Measurements from ENCODE around the gene CCDC197.

The CCDC197 gene

GRCh38 chr14:93980456-93981201, 16.5 kb upstream of the CCDC197 start:
- DNase-seq = no peak

GRCh38 chr14:93981316-93982229, 15.5 kb upstream of the CCDC197 start:
- no peak for DNase-seq

- DNase-seq = no peak
Observed at GRCh38 chr14:93982230-93983007, 14.7 kb upstream of the CCDC197 start.

- DNase-seq = no peak
Observed at GRCh38 chr14:93984070-93984469, 13.0 kb upstream of the CCDC197 start.

- DNase-seq = no peak
Observed at GRCh38 chr14:93984987-93985410, 12.1 kb upstream of the CCDC197 start.

- DNase-seq = no peak
Observed at GRCh38 chr14:93986955-93987354, 10.1 kb upstream of the CCDC197 start.

GRCh38 chr14:93987376-93987775, 9.7 kb upstream of the CCDC197 start:
- no peak for DNase-seq

GRCh38 chr14:93987815-93988476, 9.2 kb upstream of the CCDC197 start:
- DNase-seq = no peak

- DNase-seq = no peak
Observed at GRCh38 chr14:93989939-93990338, 7.2 kb upstream of the CCDC197 start.

GRCh38 chr14:93991212-93991611, 5.9 kb upstream of the CCDC197 start:
- DNase-seq = no peak

GRCh38 chr14:93991649-93992048, 5.5 kb upstream of the CCDC197 start:
- DNase-seq = no peak

GRCh38 chr14:93993382-93993781, 3.7 kb upstream of the CCDC197 start:
- DNase-seq = no peak

GRCh38 chr14:93994919-93995682, 2.0 kb upstream of the CCDC197 start:
- peak; percentile 28 for DNase-seq

- DNase-seq = no peak
Observed at GRCh38 chr14:93996130-93996695, 888 bp upstream of the CCDC197 start.

- no peak for DNase-seq
Observed at GRCh38 chr14:93997916-93998870, 1.1 kb downstream of the CCDC197 start.

- DNase-seq = no peak
Observed at GRCh38 chr14:93998871-93999403, 1.8 kb downstream of the CCDC197 start.

- no peak for DNase-seq
Observed at GRCh38 chr14:93999573-93999972, 2.5 kb downstream of the CCDC197 start.

- DNase-seq = no peak
Observed at GRCh38 chr14:94000267-94000666, 3.2 kb downstream of the CCDC197 start.

- no peak for DNase-seq
Observed at GRCh38 chr14:94001016-94001415, 3.9 kb downstream of the CCDC197 start.

All from activated T-cell treated with anti-CD3 and anti-CD28 coated beads for 4 hours (primary cell).